ENCODE measurements around the gene VPS11. TPM values are rescaled to one million over a fixed set of nuclear protein-coding genes. Genes with fewer than 3 reads are reported as not detected.

The VPS11 gene
- total RNA-seq, 1 donor from 2014 or later, result 22.0 TPM

GRCh38 chr11:119041821-119042514 is 25.6 kb upstream of the VPS11 start:
- no peaks in the 10 kb centered on the region for H3K9me3 ChIP-seq (replicated peaks)
- H3K36me3 ChIP-seq, result peaks cover 25% of the 10 kb centered on the region
- no peak overlapping the region for H3K27ac ChIP-seq (replicated peaks)
- intact Hi-C loops (cut with micrococcal nuclease), result no loop called here
- no peak for TF ChIP-seq CTCF (IDR thresholded peaks at IDR 0.05; ENCODE audit: borderline replicate concordance)
- H3K4me3 ChIP-seq, result no peak overlapping the region
- no peaks in the 10 kb centered on the region for H3K27me3 ChIP-seq (ENCODE audit: low read depth)
- DNase-seq, result no peak
- H3K4me1 ChIP-seq, result no peaks in the 10 kb centered on the region

GRCh38 chr11:119042927-119043326 is 24.7 kb upstream of the VPS11 start:
- TF ChIP-seq CTCF (IDR thresholded peaks at IDR 0.05; ENCODE audit: borderline replicate concordance), result no peak
- Histone ChIP-seq H3K27ac (replicated peaks) (no peak overlapping the region), H3K4me3 (no peak overlapping the region), H3K9me3 (replicated peaks) (no peaks in the 10 kb centered on the region), H3K36me3 (peaks cover 34% of the 10 kb centered on the region), H3K4me1 (no peaks in the 10 kb centered on the region), H3K27me3 (ENCODE audit: low read depth) (no peaks in the 10 kb centered on the region)
- intact Hi-C loops (cut with micrococcal nuclease), result no loop called here
- DNase-seq, result no peak

DNA sequence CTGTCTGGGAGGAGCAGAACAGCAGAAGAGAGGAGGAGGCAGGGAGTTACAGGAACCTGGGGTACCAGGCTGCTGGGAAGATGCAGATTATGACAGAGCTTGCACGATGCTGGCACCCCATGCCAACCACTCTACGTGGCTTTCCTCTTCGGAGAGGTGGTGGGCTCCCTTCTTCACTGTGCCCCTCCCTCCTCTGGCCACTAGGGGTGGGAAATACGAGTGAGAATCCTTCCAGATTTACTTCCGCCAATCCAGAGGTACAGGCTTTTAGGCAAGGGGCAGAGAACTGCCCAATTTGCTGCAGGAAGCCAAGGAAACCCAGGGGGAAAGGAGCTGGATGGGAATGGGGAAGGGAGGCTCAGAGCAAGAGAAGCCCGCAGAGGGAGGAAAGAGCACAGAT is 22.9 kb upstream of the VPS11 start:
- peaks cover 52% of the 10 kb centered on the region for H3K36me3 ChIP-seq
- no peak for DNase-seq
- no peak for TF ChIP-seq CTCF (IDR thresholded peaks at IDR 0.05; ENCODE audit: borderline replicate concordance)
- H3K4me1 ChIP-seq, result no peaks in the 10 kb centered on the region
- H3K4me3 ChIP-seq, result no peak overlapping the region
- intact Hi-C loops (cut with micrococcal nuclease), result no loop called here
- H3K27me3 ChIP-seq (ENCODE audit: low read depth), result no peaks in the 10 kb centered on the region
- H3K9me3 ChIP-seq (replicated peaks), result no peaks in the 10 kb centered on the region
- no peak overlapping the region for H3K27ac ChIP-seq (replicated peaks)

DNA sequence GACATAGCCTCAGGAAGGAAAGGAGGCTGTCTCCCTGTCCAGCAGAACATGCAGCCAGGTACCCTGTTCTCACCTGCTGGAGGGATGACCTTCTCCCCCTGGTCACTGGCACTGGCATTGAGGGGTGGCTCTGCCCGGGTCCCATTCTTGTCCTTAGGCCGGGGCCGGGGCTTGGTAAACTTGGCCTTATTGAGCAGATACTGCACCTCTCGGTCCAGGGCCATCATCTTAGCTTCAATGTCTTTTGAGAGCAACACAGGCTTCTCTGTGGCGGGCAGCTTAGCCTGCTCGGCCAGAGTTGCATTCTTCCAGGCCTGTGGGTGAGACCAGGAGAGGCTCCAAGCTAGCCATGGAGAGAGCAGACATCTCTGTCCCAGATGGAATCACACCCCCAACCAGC is 21.1 kb upstream of the VPS11 start:
- TF ChIP-seq CTCF (IDR thresholded peaks at IDR 0.05; ENCODE audit: borderline replicate concordance), result no peak
- DNase-seq, result no peak
- Histone ChIP-seq H3K27ac (replicated peaks) (no peak overlapping the region), H3K4me3 (no peak overlapping the region), H3K9me3 (replicated peaks) (no peaks in the 10 kb centered on the region), H3K36me3 (peaks cover 70% of the 10 kb centered on the region), H3K27me3 (ENCODE audit: low read depth) (no peaks in the 10 kb centered on the region), H3K4me1 (no peaks in the 10 kb centered on the region)
- intact Hi-C loops (cut with micrococcal nuclease), result no loop called here

- intact Hi-C loops (cut with micrococcal nuclease), result no loop called here
- DNase-seq, result no peak
- no peak overlapping the region for H3K4me3 ChIP-seq
- peaks cover 77% of the 10 kb centered on the region for H3K36me3 ChIP-seq
- H3K4me1 ChIP-seq, result no peaks in the 10 kb centered on the region
- no peak overlapping the region for H3K27ac ChIP-seq (replicated peaks)
- TF ChIP-seq CTCF (IDR thresholded peaks at IDR 0.05; ENCODE audit: borderline replicate concordance), result no peak
- no peaks in the 10 kb centered on the region for H3K9me3 ChIP-seq (replicated peaks)
- no peaks in the 10 kb centered on the region for H3K27me3 ChIP-seq (ENCODE audit: low read depth)
These were observed 20.4 kb upstream of the VPS11 start for GRCh38 chr11:119047205-119047604.
